ENCODE data around the gene ITPRIP. TPM values are rescaled to one million over a fixed set of nuclear protein-coding genes. Genes with fewer than 3 reads are reported as not detected.

ITPRIP gene
- total RNA-seq, 1 donor from 2014 or later = 19.9 TPM

DNA sequence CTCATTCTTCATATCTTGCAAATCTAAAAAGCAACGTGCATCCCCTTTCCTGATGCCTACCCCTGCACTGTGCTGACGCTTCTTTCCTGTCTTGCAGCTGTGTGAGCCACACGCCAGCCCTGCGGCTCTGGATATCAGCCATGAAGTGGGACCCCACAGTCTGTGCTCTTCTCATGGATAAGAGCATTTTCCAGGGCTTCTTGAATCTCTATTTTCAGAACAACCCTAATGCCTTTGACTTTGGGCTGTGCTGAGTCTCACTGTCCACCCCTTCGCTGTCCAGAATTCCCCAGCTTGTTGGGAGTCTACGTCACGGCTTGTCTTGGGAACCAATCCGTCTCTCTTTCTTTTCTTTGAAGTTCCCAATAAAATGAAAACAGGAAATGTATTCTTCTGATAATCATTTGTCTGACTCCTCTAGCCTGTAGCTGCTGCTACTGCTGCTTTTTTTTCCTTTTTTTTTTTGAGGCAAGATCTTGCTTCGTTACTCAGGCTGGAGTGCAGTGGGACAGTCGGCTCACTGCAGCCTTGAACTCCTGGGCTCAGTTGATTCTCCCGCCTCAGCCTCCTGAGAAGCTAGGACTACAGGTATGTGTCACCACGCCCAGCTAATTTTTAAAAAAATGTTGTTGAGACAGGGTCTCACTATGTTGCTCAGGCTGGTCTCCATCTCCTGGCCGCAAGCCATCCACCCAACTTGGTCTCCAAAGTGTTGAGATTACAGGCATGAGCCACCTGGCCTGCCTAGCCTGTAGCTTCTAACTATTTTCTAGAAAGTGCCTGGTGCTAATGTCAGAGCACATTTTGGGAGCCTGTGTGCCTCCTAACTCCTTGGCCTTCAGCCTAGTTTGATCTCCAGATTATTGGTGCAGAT lies 39.0 kb downstream of the ITPRIP start:
- Mint-ChIP-seq H3K27ac (no peak overlapping the region), H3K9me3 (no peaks in the 10 kb centered on the region), H3K4me1 (ENCODE audit: unreplicated experiment) (peaks cover 24% of the 10 kb centered on the region), H3K36me3 (no peaks in the 10 kb centered on the region), H3K27me3 (no peaks in the 10 kb centered on the region), H3K4me3 (no peak overlapping the region)
- TF ChIP-seq, protein P1, sequence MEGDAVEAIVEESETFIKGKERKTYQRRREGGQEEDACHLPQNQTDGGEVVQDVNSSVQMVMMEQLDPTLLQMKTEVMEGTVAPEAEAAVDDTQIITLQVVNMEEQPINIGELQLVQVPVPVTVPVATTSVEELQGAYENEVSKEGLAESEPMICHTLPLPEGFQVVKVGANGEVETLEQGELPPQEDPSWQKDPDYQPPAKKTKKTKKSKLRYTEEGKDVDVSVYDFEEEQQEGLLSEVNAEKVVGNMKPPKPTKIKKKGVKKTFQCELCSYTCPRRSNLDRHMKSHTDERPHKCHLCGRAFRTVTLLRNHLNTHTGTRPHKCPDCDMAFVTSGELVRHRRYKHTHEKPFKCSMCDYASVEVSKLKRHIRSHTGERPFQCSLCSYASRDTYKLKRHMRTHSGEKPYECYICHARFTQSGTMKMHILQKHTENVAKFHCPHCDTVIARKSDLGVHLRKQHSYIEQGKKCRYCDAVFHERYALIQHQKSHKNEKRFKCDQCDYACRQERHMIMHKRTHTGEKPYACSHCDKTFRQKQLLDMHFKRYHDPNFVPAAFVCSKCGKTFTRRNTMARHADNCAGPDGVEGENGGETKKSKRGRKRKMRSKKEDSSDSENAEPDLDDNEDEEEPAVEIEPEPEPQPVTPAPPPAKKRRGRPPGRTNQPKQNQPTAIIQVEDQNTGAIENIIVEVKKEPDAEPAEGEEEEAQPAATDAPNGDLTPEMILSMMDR (conservative IDR thresholded peaks at IDR 0.05) = no peak
- no peak for DNase-seq (ENCODE audit: extremely low spot score, unreplicated experiment)

DNA sequence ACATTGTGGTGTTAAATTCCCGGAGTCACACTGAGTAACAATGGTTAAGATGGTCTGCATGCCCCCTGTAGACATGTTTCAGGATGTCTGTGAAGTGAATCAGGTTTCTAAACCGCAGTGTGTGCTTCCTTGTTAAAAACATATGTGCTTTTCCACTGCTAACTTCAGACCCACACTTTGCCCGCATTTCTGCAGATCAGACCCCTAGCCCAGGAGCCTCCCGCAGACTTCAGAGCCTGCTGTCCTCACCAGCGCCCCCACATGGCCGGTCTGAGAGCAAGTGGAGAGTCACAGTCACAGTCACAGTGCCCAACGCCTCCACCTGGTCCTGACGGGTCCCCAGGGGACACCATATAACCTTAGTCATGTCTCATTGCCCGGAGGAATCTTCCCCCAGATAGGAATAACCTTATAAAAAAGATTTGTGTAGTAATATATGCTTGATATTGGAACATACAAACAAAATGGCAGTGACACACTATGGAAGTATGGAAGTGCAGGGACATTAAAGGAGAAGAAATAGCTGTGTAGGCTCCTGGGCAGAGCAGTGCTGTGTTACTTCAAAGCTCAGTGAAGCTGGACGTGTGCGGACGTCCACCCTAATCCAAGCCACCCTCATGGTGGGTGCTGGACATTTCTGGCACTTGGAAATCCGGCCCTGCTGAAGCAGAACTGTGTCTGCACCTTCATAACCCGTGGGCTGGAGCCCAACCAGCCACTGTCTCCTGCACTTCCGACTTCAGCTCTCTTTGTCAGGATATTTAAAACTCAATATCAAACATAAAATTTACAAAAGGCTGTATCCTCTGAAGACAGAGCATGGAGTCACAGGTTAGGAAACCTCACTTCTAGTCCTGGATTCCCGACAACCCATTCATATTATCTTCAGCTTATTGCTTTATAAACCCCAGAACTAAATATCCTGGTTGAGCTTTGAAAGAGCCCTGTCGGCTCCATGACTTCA lies 40.3 kb downstream of the ITPRIP start:
- H3K4me1 Mint-ChIP-seq (ENCODE audit: unreplicated experiment) = peaks cover 25% of the 10 kb centered on the region
- no peak for DNase-seq (ENCODE audit: extremely low spot score, unreplicated experiment)

DNA sequence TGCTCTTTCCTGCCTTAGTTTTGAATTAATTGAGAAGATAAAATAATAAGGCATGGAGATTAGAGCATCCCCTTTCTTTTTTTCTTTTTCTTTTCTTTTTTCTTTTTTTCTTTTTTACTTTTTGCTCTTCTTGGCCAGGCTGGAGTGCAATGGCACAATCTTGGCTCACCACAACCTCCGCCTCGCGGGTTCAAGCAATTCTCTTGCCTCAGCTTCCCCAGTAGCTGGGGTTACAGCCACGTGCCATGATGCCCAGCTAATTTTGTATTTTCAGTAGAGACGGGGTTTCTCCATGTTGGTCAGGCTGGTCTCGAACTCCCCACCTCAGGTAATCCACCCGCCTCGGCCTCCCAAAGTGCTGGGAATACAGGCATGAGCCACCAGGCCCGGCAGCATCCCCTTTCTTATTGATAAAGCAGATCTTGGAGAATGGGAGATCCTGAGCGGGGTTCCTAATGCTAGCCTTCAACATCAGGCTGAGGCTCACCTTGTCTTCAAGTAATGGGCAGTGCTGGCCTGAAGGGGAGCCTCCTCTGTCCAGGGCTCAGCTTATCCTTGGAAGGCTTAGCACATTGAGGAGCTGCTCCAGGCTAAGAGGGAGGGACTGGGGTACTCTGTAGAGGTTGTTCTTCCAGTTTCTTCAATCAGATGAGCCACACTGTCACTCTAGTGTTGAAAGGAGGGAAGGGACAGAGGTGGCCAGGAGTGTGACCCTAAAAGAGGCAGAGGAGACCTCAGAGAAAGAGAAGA lies 41.4 kb downstream of the ITPRIP start:
- peaks cover 28% of the 10 kb centered on the region for H3K4me1 Mint-ChIP-seq (ENCODE audit: unreplicated experiment)
- H3K4me3 Mint-ChIP-seq = no peak overlapping the region
- H3K27ac Mint-ChIP-seq = peak overlapping the region; percentile 60
- TF ChIP-seq, protein P1 (conservative IDR thresholded peaks at IDR 0.05) = no peak
- H3K9me3 Mint-ChIP-seq = no peaks in the 10 kb centered on the region
- no peaks in the 10 kb centered on the region for H3K36me3 Mint-ChIP-seq
- DNase-seq (ENCODE audit: extremely low spot score, unreplicated experiment) = no peak
- no peaks in the 10 kb centered on the region for H3K27me3 Mint-ChIP-seq

More for the DNA sequence above, 40.3 kb downstream of the ITPRIP start:
- Mint-ChIP-seq H3K36me3 (no peaks in the 10 kb centered on the region), H3K27ac (no peak overlapping the region), H3K9me3 (no peaks in the 10 kb centered on the region), H3K27me3 (no peaks in the 10 kb centered on the region), H3K4me3 (no peak overlapping the region)
- TF ChIP-seq, protein P1 (conservative IDR thresholded peaks at IDR 0.05) = peak; percentile 62

DNA sequence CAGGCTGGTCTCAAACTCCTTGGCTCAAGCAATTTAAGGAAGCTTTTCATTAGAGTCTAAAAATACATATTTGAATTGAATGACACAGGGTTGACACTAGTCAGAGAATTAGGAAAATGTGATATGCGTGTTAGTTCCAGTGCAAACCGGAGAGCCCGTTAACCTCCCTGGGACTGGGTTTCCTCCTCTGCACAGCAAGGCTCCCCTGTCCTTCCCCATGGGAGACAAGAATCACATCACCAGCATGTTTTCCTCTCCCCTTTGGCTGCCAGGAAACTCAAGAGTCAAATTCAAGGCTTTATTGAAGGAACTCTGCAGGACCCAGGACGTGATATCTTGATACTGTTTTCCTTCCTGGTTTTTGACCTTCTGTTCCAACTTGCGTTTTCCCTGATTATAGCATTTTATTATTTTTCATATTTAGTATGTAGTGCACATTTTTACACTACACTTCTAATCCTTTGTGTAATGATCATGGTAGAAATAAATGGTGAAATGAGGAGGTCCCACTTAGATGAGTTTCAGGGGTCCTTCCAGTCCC lies 44.4 kb downstream of the ITPRIP start:
- peaks cover 13% of the 10 kb centered on the region for H3K27me3 Mint-ChIP-seq
- H3K4me1 Mint-ChIP-seq (ENCODE audit: unreplicated experiment) = peaks cover 20% of the 10 kb centered on the region
- H3K27ac Mint-ChIP-seq = no peak overlapping the region
- TF ChIP-seq, protein P1 (conservative IDR thresholded peaks at IDR 0.05) = no peak
- no peaks in the 10 kb centered on the region for H3K36me3 Mint-ChIP-seq
- no peaks in the 10 kb centered on the region for H3K9me3 Mint-ChIP-seq
- no peak overlapping the region for H3K4me3 Mint-ChIP-seq
- DNase-seq (ENCODE audit: extremely low spot score, unreplicated experiment) = peak; percentile 15

DNA sequence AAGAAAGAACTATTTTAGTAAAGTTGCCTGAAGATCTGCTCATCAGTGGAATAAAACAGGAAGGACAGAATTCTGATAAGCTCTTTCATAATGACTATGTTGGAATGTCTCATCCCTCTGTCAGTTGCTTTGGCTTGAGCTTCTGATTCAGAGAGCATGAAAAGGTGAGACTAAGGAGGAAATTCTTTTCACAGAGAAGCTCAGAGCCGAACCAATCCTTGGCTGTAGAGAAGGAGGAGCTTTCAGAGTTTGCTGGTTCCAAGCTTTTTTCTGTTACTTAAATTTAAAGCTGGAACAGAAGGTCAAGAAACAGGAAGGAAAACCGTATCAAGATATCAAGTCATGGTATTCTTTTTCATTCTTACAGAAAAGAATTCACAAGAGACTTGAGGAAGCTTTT lies 45.3 kb downstream of the ITPRIP start:
- H3K4me1 Mint-ChIP-seq (ENCODE audit: unreplicated experiment) = peaks cover 19% of the 10 kb centered on the region

More for the DNA sequence above, 45.3 kb downstream of the ITPRIP start:
- Mint-ChIP-seq H3K27me3 (peaks cover 17% of the 10 kb centered on the region), H3K9me3 (no peaks in the 10 kb centered on the region), H3K4me3 (no peak overlapping the region), H3K36me3 (no peaks in the 10 kb centered on the region), H3K27ac (no peak overlapping the region)
- TF ChIP-seq, protein P1 (conservative IDR thresholded peaks at IDR 0.05) = no peak
- DNase-seq (ENCODE audit: extremely low spot score, unreplicated experiment) = no peak

All from type B pancreatic cell (in vitro differentiated cells).